Neural cell (in vitro differentiated cells): ENCODE data around the gene NINJ1. TPM values are rescaled to one million over a fixed set of nuclear protein-coding genes. Genes with fewer than 3 reads are reported as not detected.

Source experiments
- H2AFZ ChIP-seq: fragments of 200-600, 300-800 bp; sonication (generic), shearing (Covaris generic); 2 replicates; pipeline ENCODE4 v1.6.0; 2014; ENCODE audit warnings: low read depth, mild to moderate bottlenecking, antibody characterized with exemption, low read length, moderate library complexity
- H3F3A ChIP-seq: fragments of 200-600 bp; shearing (Covaris generic); 2 replicates; pipeline ENCODE4 v1.6.1; 2016; ENCODE audit warnings: mild to moderate bottlenecking, moderate library complexity, mixed read lengths, antibody characterized with exemption, low read length; ENCODE audit not compliant: insufficient read depth, poor library complexity, severe bottlenecking
- H3K27ac ChIP-seq: fragments of 200-600, 300-800 bp; sonication (generic), shearing (Covaris generic); 2 replicates; pipeline ENCODE4 v1.5.1; 2014; ENCODE audit warnings: mild to moderate bottlenecking, low read length, moderate library complexity
- H3K27me3 ChIP-seq: fragments of 300-800, 200-600 bp; sonication (generic), shearing (Covaris generic); 2 replicates; pipeline ENCODE4 v1.6.0; 2014; ENCODE audit warnings: mild to moderate bottlenecking, low read depth, low read length, moderate library complexity; ENCODE audit not compliant: insufficient read depth
- H3K36me3 ChIP-seq: fragments of 300-800, 200-600 bp; sonication (generic), shearing (Covaris generic); 2 replicates; pipeline ENCODE4 v1.5.1; 2014; ENCODE audit warnings: mild to moderate bottlenecking, antibody characterized with exemption, low read length, moderate library complexity; ENCODE audit not compliant: insufficient read depth
- H3K4me2 ChIP-seq: fragments of 300-800, 200-600 bp; sonication (generic), shearing (Covaris generic); 2 replicates; pipeline ENCODE4 v1.6.0; 2014; ENCODE audit warnings: mild to moderate bottlenecking, low read length
- H3K4me3 ChIP-seq: fragments of 300-800, 200-600 bp; sonication (generic), shearing (Covaris generic); 2 replicates; pipeline ENCODE4 v1.5.1; 2014; ENCODE audit warnings: mild to moderate bottlenecking, low read length, moderate library complexity
- H3K79me2 ChIP-seq: fragments of 200-600 bp; shearing (Covaris generic); replicated peaks from 2 replicates; pipeline ENCODE4 v1.6.0; 2014; ENCODE audit warnings: mild to moderate bottlenecking, low read length, moderate library complexity; ENCODE audit not compliant: insufficient read depth
- H3K9ac ChIP-seq: fragments of 300-800, 200-600 bp; sonication (generic), shearing (Covaris generic); 2 replicates; pipeline ENCODE4 v1.6.1; 2016; ENCODE audit warnings: mild to moderate bottlenecking, low read length, mixed read lengths
- H3K9me2 ChIP-seq: fragments of 200-600 bp; shearing (Covaris generic); 2 replicates; pipeline ENCODE4 v1.6.1; 2016; ENCODE audit warnings: mild to moderate bottlenecking, low read length, mixed read lengths; ENCODE audit not compliant: insufficient read depth
- H3K9me3 ChIP-seq: fragments of 200-600, 300-800 bp; sonication (generic), shearing (Covaris generic); 2 replicates; pipeline ENCODE4 v1.6.1; 2016; ENCODE audit warnings: mild to moderate bottlenecking, mixed run types, low read length, moderate library complexity, mixed read lengths
- H4K20me1 ChIP-seq: fragments of 200-600 bp; shearing (Covaris generic); 2 replicates; pipeline ENCODE4 v1.6.1; 2016; ENCODE audit warnings: mild to moderate bottlenecking, mixed run types; ENCODE audit not compliant: insufficient read depth
- CTCF ChIP-seq: fragments of 450-650 bp; IDR thresholded peaks from 2 replicates; pipeline ENCODE4 v1.5.1; 2014; ENCODE audit warnings: antibody characterized with exemption, mild to moderate bottlenecking, moderate library complexity; ENCODE audit not compliant: poor library complexity, severe bottlenecking
- EP300 ChIP-seq: fragments of 450-650 bp; conservative IDR thresholded peaks from 2 replicates; pipeline ENCODE4 v1.6.1; 2014; ENCODE audit warnings: antibody characterized with exemption, mild to moderate bottlenecking, moderate library complexity; ENCODE audit not compliant: poor library complexity, severe bottlenecking
- EZH2 ChIP-seq: fragments of 200-600, 300-800 bp; shearing (Covaris generic), sonication (generic); IDR thresholded peaks from 2 replicates; pipeline ENCODE4 v1.6.1; 2014; ENCODE audit warnings: antibody characterized with exemption, low read length, borderline replicate concordance, mild to moderate bottlenecking; ENCODE audit not compliant: insufficient read depth, poor library complexity, severe bottlenecking
- MXI1 ChIP-seq: fragments of 450-650 bp; conservative IDR thresholded peaks from 2 replicates; pipeline ENCODE4 v1.6.1; 2014; ENCODE audit warnings: antibody characterized with exemption, mild to moderate bottlenecking; ENCODE audit not compliant: poor library complexity, severe bottlenecking
- POLR2AphosphoS5 ChIP-seq: IDR thresholded peaks from 2 replicates; pipeline ENCODE4 v1.6.1; 2012
- RAD21 ChIP-seq: fragments of 450-650 bp; conservative IDR thresholded peaks from 2 replicates; pipeline ENCODE4 v1.6.1; 2014; ENCODE audit warnings: antibody characterized with exemption, mild to moderate bottlenecking, moderate library complexity
- REST ChIP-seq: IDR thresholded peaks from 2 replicates; pipeline ENCODE4 v1.6.1; 2012; ENCODE audit warnings: borderline replicate concordance
- SMC3 ChIP-seq: fragments of 450-650 bp; conservative IDR thresholded peaks from 2 replicates; pipeline ENCODE4 v1.6.1; 2014; ENCODE audit warnings: antibody characterized with exemption, mild to moderate bottlenecking, moderate library complexity; ENCODE audit not compliant: poor library complexity
- TAF1 ChIP-seq: IDR thresholded peaks from 2 replicates; pipeline ENCODE4 v1.6.1; 2012; ENCODE audit warnings: low read depth
- polyA plus RNA-seq: library from polyadenylated mRNA; depleted of rRNA; stranded (reverse); fragments of >200 nt; gene quantifications from 2 replicates; pipeline ENCODE4 v1.2.3, GENCODE V29; 2014

The NINJ1 gene
- polyA plus RNA-seq, 1 donor from 2014 or later, result 2.7 TPM

- no peak for TF ChIP-seq EP300
- TF ChIP-seq POLR2AphosphoS5, result no peak
- no peak for TF ChIP-seq TAF1
- no peak for TF ChIP-seq MXI1
- TF ChIP-seq RAD21, result no peak
- TF ChIP-seq SMC3, result no peak
- TF ChIP-seq REST, result no peak
- no peak for TF ChIP-seq CTCF
- no peak for TF ChIP-seq EZH2
- Histone ChIP-seq H3K9me3 (no peaks in the 10 kb centered on the region), H3K27me3 (no peaks in the 10 kb centered on the region), H3K36me3 (no peaks in the 10 kb centered on the region), H4K20me1 (no peaks in the 10 kb centered on the region), H2AFZ (no peak overlapping the region), H3K9me2 (no peaks in the 10 kb centered on the region), H3K27ac (no peak overlapping the region), H3K9ac (no peak overlapping the region), H3F3A (no peaks in the 10 kb centered on the region), H3K4me2 (no peak overlapping the region), H3K4me3 (no peak overlapping the region), H3K79me2 (no peaks in the 10 kb centered on the region)
Observed at GRCh38 chr9:93093877-93094657, 40.0 kb downstream of the NINJ1 start.

- no peak overlapping the region for H3K9ac ChIP-seq
- H3K79me2 ChIP-seq, result no peaks in the 10 kb centered on the region
- H4K20me1 ChIP-seq, result no peaks in the 10 kb centered on the region
- no peaks in the 10 kb centered on the region for H3K36me3 ChIP-seq
- H3K27me3 ChIP-seq, result no peaks in the 10 kb centered on the region
- H2AFZ ChIP-seq, result no peak overlapping the region
- H3F3A ChIP-seq, result no peaks in the 10 kb centered on the region
- no peak for TF ChIP-seq SMC3
- TF ChIP-seq TAF1, result no peak
- no peak for TF ChIP-seq CTCF
- no peak for TF ChIP-seq EZH2
- TF ChIP-seq RAD21, result no peak
- no peak for TF ChIP-seq REST
- no peak for TF ChIP-seq POLR2AphosphoS5
- no peak for TF ChIP-seq MXI1
- H3K4me2 ChIP-seq, result no peak overlapping the region
- no peaks in the 10 kb centered on the region for H3K9me2 ChIP-seq
- no peaks in the 10 kb centered on the region for H3K9me3 ChIP-seq
- H3K27ac ChIP-seq, result no peak overlapping the region
- H3K4me3 ChIP-seq, result no peak overlapping the region
Observed at GRCh38 chr9:93093127-93093876, 40.7 kb downstream of the NINJ1 start.
